GM19455 (cell line): ENCODE data around the gene GABPB1.

Experiments used
- ATAC-seq: cut with Tn5 transposase; IDR thresholded peaks from one replicate; pipeline ENCODE4 v1.9.1; 2021; ENCODE audit not compliant: unreplicated experiment

Gene GABPB1

GRCh38 chr15:50246631-50247030 lies 108.4 kb downstream of the GABPB1 start:
- no peak for ATAC-seq

- ATAC-seq = no peak
Measured at GRCh38 chr15:50244959-50245624, 109.9 kb downstream of the GABPB1 start.

GRCh38 chr15:50244153-50244552 lies 110.8 kb downstream of the GABPB1 start:
- no peak for ATAC-seq

GRCh38 chr15:50241684-50242450 lies 113.1 kb downstream of the GABPB1 start:
- no peak for ATAC-seq

- no peak for ATAC-seq
Measured at GRCh38 chr15:50238255-50238654, 116.7 kb downstream of the GABPB1 start.

- ATAC-seq = no peak
Measured at GRCh38 chr15:50236433-50236832, 118.6 kb downstream of the GABPB1 start.

- no peak for ATAC-seq
Measured at GRCh38 chr15:50235794-50236193, 119.2 kb downstream of the GABPB1 start.

- no peak for ATAC-seq
Measured at GRCh38 chr15:50234764-50235163, 120.2 kb downstream of the GABPB1 start.

GRCh38 chr15:50233192-50233736 lies 121.7 kb downstream of the GABPB1 start:
- no peak for ATAC-seq

GRCh38 chr15:50232791-50233190 lies 122.2 kb downstream of the GABPB1 start:
- no peak for ATAC-seq

GRCh38 chr15:50231761-50232160 lies 123.2 kb downstream of the GABPB1 start:
- no peak for ATAC-seq

- no peak for ATAC-seq
Measured at GRCh38 chr15:50229336-50229735, 125.7 kb downstream of the GABPB1 start.

GRCh38 chr15:50228866-50229265 lies 126.1 kb downstream of the GABPB1 start:
- ATAC-seq = no peak

- no peak for ATAC-seq
Measured at GRCh38 chr15:50227076-50227475, 127.9 kb downstream of the GABPB1 start.

- ATAC-seq = no peak
Measured at GRCh38 chr15:50225938-50226337, 129.1 kb downstream of the GABPB1 start.
